Cardiac septum (tissue), 1 donor: ENCODE data around the gene PPP1R15B. TPM values are rescaled to one million over a fixed set of nuclear protein-coding genes. Genes with fewer than 3 reads are reported as not detected.

Experiments
- DNase-seq: peaks from one replicate; pipeline ENCODE4 v3.0.0-alpha.2; 2020; ENCODE audit warnings: low spot score
- intact Hi-C: fragments of 100-400 bp; cut with DNase I; formaldehyde crosslinking; loops from one replicate; pipeline ENCODE4 v1.14.0; 2022
- total RNA-seq: library from RNA; stranded (reverse); fragmentation: NEBNext Ultra II Directional; extraction: Animal tissue kit (Norgen Biotek cat#: 25700); gene quantifications from one replicate; pipeline ENCODE4 v1.2.1, GENCODE V29; 2021
- donor health status: DM: no; HTN: no; CAD: no.

PPP1R15B gene
- total RNA-seq, 1 donor from 2014 or later, result 21.2 TPM

DNA sequence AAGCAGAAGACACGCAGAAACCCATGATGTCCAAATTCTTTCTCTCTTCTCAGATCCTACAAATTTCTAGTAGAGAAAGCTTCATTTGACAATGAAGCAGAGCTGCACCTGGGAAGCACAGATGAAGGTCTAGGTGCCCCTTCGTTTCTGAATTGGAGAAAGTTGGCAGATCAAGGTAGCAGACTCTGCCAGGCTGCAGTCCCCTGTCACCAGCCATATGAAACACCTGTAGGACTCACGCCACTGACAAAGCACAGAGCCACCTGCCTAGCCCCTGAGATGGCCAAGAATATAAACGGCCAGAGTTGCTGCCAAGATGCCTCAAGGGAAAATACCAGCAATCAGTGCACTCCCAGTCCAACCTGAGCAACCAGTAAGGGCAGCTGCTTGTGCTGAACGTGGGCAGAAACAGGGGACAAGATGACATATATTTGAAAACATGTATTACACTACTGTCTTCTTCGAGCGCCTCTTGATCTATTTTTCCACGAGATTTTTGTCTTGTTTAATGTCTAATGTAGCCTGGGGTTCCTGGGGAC, 31.3 kb downstream of the PPP1R15B start:
- no peak for DNase-seq
- intact Hi-C loops, result no loop called here

DNA sequence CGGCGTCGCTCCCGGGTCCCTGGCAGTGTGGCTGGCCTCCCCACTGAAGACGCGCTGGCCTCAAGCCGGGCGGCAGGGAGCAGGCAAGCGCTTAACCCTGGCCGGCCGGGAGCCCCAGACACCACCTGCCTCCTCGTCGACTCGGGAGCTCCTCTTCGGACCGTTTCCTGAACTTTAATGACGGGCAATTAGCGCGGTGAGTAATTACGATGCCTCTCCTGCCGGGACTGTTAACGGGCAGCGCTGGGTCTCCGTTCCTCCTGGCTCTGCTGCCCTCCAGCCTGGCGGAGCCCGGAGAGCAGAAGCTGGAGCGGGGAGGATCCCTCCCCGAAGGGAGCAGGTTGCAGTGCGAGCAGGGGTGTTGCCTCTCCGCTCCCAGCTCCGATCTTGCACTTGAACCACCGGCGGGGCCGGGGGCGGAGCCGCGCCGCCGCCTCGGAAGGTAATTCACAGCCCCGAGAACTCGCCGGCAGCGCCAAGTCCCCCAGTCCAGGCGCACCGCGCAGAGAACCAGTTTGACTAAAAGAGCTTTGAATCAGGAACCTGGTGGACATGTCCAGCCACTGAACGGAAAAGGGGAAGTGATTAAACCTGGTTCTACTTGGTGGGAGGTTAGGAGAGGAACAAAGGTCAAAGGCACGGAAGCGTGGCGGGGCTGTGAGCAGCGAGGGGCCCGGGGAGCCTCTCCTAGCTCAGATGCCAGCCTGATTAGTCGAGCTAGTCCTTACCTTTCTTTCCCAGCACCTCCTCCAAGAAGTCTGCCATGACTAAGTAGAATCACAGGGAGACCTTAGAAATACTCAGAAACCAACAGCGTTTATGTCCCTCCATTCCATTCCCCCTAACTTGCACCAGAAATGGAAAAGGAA, 33.6 kb downstream of the PPP1R15B start:
- DNase-seq, result no peak
- intact Hi-C loops, result no loop called here

DNA sequence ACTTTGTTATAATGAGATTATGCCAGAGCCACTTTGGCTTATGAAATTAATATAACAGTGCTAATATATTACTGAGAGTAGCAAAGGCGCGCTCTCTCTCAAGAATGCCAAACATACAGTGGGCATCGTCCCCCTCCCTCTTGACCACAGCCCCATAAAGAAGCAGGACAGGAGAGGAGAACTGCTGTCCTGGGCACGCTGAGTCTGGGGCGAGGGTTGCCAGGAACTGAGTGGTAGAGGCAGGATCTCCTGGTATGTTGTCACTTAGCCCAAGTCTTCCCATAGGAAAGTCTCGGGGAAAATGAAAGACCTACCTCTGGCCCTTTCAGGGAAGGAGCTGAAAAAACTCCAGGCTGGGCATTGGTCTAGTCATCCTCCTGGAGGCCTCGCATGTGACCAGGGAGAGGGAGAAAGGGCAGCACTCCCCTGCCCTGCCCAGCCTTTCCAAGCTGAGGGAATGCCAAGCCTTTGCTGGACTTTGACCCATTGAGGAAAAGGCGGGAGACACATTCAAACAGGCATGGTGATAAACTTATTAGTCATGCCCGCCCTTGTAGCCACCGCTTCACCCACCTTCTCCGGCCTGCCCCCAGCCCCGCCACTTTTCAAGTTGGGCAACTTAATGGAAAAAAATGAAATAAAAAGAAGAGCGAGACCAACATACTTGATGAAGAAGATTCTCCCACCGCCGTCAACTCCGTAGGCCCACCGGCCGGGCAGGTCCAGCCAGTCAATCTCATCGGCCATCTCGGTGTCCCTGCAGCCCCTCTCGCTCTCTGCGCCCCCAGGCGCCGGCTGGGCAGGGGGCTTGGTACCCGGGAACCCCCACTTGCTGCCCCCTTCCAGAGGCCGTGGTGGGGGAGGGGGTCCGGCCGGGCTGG, 34.5 kb downstream of the PPP1R15B start:
- intact Hi-C loops, result no loop called here
- no peak for DNase-seq

DNA sequence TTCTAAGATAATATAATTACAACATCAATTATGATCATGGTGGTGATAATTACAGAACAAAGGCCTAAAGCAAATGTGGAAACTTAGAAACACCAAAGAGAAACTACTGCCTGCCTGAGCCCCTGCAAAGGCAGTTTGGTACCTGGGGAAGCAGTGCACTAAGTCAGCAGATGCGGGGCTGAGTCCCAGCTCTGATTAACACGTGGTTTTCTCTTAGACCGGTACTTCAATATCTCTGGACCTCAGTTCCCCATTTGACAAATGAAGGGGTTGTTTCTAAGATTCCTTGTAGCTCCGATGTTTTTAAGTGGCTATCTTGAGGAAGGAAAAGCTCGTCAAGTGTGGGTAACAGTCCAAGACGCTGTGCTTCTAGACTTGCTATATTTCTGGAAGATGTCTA, 35.2 kb downstream of the PPP1R15B start:
- intact Hi-C loops, result no loop called here
- DNase-seq, result no peak

DNA sequence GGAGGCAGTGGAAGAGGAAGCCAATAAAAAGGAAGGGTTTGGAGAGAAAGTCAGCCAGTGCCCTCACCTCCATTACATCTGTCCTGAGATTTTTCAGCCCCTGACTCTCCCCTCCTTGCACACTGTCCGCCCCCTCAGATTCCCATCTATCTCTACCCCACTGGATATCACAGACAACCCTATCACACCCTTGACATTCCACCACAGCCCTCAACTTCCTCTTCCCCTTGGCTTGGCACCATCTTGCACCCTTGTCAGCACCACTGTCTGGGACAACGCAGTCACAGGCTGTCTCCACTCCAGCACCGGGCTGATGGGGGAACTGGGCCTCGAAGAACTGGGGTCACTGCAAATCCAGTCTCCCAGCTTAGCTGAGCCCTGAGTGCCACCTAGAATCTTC, 37.7 kb downstream of the PPP1R15B start:
- no peak for DNase-seq
- intact Hi-C loops, result no loop called here

DNA sequence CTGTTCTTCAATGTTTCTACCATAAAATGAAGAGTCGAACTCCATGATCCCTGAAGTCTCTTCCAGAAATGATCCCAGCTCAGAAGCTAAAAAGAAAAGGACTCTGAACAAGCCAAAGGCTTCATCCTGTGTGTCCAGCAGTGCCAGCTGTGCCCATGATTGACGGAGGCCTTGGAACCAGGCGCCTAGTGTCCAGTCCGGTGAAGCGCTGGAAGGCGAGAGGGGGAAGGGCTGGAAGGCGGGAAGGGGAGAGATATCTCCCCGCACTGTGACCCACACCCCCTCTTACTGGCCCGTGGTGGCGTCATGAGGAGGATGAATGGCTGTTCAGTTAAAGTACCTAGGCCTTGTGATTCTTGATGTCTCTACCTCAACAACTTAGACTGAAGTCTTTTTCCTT, 41.4 kb downstream of the PPP1R15B start:
- intact Hi-C loops, result no loop called here

DNA sequence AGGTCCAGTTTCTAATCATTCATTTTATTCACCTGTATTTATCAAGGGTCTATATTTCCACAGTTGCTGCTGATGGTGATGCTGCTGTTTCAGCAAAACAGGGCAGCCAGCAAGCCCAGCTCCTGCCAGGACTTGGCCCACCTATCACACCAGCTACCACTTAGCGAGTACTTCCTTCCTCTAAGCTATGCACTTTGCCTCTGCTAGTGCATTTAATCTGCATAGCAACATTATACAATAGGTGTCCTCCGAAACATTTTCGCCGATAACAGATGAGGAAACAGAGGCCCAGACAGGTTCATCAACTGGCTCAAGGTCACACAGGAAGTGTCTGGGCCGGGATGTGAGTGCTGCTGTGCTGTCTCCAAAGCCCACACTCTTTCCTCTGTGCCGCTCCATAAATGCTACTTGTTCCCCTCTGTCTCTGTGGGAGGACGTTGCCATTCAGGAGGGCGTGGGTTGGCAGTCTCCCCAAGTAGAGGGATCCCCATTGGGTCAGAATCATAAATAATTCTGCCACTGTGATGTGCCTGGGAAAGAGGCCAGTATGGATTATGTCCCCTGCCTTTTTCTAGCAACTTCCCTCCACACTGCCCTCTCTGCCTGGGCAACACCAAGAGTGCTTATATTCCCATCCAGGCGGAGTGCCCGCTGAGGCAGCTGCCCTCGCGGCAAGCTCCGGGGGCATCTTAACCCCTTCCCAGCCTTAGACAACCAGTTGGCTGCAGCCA, 42.5 kb downstream of the PPP1R15B start:
- intact Hi-C loops, result no loop called here
- DNase-seq, result no peak

More for the DNA sequence above, 41.4 kb downstream of the PPP1R15B start:
- no peak for DNase-seq

DNA sequence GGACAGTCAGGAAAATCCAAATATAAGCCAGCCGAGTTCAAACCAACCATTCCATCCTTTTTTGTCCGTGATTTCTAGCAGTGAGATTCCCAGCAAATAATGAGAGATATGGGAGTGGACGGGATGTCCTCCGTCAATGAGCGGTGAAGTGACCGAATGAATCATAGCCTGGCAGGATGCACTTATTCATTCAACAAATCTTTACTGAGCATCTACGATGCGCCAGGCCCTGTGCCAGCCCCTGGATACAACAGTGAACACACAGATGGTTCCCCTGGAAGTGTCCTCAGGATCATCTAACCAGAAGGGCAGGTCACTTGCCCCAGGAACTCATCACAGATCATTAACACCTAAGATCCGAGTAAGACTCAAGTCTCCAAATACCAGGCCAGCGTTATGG, 43.7 kb downstream of the PPP1R15B start:
- DNase-seq, result no peak
- intact Hi-C loops, result no loop called here

DNA sequence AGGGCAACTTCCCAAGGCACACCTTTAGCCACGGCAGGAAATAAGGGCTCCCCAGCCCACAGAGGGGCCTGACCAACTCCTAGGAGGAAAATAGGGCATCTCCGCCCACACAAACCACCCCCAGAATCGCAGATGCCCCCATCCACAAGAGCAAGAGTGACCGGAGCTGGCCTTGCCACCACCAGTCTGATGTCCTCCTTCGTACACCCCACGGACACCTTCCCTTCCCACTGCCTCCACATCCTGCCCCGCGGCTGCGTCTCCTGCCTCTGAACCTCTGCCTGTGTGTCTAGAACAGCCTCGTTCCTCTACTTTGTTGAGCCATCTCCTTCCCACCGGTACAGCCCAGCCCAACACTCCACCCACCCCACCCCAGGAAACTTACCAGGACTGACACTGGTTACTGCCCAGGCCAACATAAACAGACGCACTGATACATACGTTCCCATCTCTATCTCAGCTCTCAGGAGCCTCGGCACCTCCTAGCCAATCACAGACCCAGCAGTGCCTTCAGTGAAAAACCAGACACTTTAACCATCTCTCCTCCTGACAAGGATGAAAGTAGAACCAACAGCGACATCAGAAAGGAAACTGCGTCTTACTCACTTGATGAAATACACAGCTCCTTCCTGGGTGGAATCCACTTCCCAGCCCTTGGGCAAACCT, 44.3 kb downstream of the PPP1R15B start:
- no peak for DNase-seq
- intact Hi-C loops, result no loop called here

DNA sequence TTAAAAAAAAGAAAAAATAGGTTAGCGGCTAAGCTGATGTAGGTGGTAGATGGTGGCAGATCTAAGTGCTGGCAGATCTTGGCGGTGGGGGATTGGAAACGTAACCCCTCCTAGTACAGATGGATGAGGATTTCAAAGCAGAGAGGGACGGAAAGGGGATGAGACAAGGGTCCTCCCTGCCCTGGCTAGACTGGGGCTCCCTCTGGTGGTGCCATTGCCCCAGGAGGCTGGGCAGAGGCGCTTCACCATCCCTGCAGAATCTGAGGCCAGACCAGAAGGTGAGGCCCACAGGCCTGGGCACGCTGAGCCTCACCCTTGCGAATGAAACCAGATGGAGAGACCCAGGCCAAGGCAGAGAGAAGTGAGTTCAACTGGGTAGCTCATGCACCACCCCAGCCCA, 44.9 kb downstream of the PPP1R15B start:
- DNase-seq, result no peak
- intact Hi-C loops, result no loop called here

DNA sequence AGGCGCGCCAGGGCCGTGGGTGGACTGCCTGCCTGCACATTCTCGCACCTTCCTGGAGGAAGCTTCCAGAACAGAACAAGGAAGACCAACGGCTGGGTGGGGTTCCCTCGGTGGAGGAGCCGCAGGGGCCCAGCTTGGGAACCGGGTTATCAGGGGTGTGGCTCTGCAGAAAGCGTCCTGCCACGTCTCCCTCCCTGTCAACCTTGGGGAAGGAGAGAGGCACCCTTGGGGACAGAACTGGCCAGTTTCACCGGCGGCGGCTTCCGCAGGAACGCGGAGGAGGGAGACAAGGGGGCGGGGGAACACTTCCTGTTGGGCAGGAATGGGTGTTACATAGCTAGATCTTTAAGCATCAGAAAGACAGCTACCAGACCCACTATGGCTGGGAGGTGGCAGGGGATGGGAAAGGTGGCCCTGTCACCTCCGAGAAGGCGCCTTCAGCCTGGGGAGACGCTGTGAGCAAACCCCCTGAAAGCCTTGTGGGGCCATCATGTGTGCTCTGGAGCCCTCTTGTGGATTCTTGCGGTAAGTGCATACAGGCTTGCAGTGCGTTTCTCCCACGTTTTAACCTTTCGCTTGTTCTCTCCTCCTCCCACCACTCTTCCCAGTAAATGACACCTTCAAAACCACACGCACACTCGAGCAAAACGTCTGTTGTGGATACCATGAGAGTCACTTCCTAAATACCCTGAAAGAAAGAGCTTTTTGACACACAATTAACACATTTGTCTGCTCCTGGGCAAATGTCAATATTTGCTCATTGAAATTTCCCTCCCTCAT, 48.1 kb downstream of the PPP1R15B start:
- intact Hi-C loops, result loop anchor here (1.0 to 5.0 kb wide), 4 partner anchors 105 to 501 kb away; partner anchors contain the start of gene SNRPE
- peak; percentile 86 for DNase-seq

DNA sequence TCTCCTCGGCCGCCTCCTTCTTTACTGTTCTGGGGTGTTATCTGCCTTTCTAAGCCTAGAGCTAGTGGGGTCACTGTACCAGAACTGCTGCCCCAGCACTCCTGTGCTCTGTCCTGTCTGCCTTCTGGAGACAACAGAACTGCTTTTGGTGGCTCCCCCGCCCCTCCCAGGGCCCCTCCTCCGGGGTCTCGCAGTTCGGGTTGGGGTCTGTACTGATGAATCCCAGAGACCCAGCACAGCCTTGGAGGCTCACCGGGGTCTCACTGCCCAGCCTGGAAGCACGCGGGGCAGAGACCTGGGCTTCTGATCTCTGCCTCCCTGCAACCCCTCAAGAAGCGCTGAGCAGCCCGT, 48.7 kb downstream of the PPP1R15B start:
- intact Hi-C loops, result loop anchor here (1.0 to 5.0 kb wide), 2 partner anchors 105 to 501 kb away; partner anchors contain the start of gene SNRPE

DNA sequence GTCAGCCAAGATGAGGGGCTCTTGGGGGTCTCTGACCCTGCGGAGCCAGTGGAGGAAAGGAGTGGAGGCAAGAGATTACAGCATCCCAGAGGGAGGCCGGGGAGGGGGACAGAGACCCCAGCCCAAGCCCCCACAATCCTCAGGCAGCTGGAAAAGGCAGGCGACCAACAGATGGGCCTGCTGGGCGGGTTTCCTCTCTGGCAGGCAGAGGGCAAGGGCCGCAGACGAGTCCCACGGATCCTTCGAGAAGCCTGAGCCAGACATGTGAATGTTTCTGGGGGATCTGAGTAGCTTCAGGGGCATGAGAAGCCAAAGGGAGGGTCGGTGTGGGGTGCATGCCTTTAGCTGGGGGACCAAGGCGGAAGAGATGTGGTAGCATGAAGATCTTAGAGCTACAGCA, 49.8 kb downstream of the PPP1R15B start:
- DNase-seq, result no peak
- intact Hi-C loops, result loop anchor here (5.0 kb wide), 1 partner anchor 499 kb away; the partner anchor contains the start of gene SNRPE

More for the DNA sequence above, 48.7 kb downstream of the PPP1R15B start:
- no peak for DNase-seq

DNA sequence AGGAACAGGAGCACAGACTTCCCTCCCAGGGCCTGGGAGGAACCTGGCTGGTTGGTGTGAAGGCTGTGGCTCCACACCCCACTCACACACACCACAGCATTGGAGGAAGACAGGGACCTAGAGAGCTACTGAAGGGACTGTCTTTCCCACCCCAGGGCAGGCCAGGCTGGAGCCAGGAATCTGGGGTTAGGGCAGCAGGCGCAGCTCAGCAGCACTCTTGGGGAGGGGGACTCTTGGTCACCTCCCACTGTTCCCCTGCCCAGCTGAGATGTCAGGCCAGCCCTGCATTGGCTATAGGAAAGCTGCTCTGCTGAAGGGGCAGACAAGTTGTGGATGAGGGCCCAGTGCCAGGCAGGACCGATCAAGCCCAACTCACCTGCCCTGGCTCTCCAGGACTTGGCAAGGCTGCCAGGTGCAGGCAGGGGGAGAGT, 50.3 kb downstream of the PPP1R15B start:
- DNase-seq, result no peak
- intact Hi-C loops, result loop anchor here (5.0 kb wide), 1 partner anchor 499 kb away; the partner anchor contains the start of gene SNRPE

DNA sequence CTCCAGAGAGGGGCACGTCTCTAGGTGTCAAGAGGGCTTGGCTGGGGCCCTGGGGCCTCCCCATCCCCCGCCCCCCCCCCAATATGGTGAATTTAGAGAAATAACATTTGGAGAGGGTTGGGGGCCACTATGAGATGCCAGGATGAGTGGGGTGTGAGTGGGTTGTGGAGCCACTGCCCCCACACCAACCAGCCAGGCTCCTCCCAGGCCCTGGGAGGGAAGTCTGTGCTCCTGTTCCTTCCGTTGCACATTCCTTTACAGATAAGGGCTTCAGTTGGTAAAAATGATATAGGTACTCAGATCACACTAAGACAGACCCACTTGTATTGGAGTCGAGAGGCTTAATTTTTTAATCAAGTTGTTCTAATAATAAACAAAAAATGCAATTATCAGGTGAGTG, 51.3 kb downstream of the PPP1R15B start:
- DNase-seq, result no peak
- intact Hi-C loops, result loop anchor here (5.0 kb wide), 1 partner anchor 498 kb away; the partner anchor contains the start of gene SNRPE

DNA sequence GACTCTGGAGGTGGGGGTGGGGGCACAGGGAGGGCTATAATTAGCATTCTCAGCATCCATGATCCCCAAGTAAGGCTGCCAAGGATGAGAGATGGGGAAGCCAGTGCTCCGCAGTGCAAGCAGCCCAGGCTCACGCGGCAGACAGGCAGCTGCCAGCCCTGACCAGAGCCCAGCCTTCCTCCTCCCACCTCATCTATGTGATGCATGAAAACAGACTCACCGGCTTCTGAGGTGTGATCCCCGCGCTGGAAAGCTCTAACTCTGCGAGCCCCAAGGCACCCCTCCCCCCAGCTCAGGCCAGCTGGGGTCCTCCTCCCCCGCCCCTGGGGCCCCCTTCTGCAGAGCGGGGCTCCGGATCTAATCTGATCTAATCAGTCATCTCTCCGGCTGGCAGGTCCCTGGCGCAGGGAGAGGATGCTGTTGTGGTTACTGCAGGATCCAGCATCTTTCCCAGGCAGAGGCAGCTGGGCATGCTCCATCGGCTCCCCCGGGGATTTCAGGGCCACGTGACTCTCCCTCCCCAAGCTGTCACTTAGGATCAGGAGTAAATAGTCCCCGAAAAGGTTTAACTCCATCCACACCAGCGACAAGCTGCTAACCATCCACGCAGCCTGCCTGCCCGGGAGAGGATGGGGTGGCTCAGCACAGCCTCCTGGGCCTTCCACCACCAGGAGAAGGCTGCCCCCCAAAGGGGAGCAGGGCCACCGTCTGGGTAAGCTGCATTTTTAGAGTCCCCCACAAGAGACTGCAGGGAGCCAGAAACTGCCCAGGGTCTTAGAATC, 52.0 kb downstream of the PPP1R15B start, which contains the start of gene PLEKHA6:
PLEKHA6 (minus strand) TSS at position 456 of the 782 bp plus-strand sequence. CDS start 86,202 bp downstream, outside the sequence.
- intact Hi-C loops, result loop anchor here (5.0 kb wide), 1 partner anchor 497 kb away; the partner anchor contains the start of gene SNRPE
- no peak for DNase-seq

DNA sequence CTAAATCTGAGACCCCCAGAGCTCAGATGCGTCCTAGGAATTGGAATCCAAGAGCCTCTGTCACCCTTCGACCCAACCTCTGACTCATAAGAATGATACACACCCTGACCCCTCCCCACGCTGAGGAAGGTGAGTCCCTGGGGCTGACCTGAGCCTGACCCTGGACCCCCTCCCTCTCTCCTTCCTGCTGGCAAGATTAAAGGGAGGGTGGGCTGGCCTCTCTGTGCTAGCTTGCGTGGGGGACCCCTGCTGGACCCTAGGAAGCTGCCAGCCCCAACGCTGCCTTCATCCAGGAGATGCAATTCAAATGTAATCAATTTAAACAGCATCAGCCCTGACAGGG, 52.5 kb downstream of the PPP1R15B start:
- intact Hi-C loops, result no loop called here
- DNase-seq, result no peak
